ENCODE data around the gene GSE1. TPM values are rescaled to one million over a fixed set of nuclear protein-coding genes. Genes with fewer than 3 reads are reported as not detected.

The GSE1 gene
- total RNA-seq, 1 experiment from 2014 or later: 90.2 TPM

- Histone ChIP-seq H2AFZ (ENCODE audit: low read depth, low read length, poor library complexity, severe bottlenecking) (no peak overlapping the region), H3K4me1 (ENCODE audit: control insufficient read depth in 1 of 2, insufficient read depth in 2 of 2, low read length in 2 of 2) (peaks cover 4 to 30% of the 10 kb centered on the region in 2 experiments; a peak in 3 of 4 replicates), H4K20me1 (ENCODE audit: insufficient read depth) (peaks cover 4% of the 10 kb centered on the region; the same call in 1 of the 2 replicates), H3K79me2 (ENCODE audit: insufficient read depth, low read length) (peaks cover 4% of the 10 kb centered on the region; the same call in 1 of the 2 replicates), H3K9me2 (ENCODE audit: insufficient read depth) (no peaks in the 10 kb centered on the region), H3K4me3 (replicated peaks in 1 of 2; ENCODE audit: low read depth in 1 of 2, low read length in 2 of 2) (no peak overlapping the region), H3K36me3 (ENCODE audit: control insufficient read depth in 1 of 2, insufficient read depth in 2 of 2, low read length in 2 of 2) (peaks cover 31 to 43% of the 10 kb centered on the region in 2 experiments), H3K27me3 (ENCODE audit: insufficient read depth, low read length) (no peaks in the 10 kb centered on the region), H3K9me3 (ENCODE audit: control insufficient read depth in 1 of 2, insufficient read depth in 1 of 2, low read depth in 1 of 2, low read length in 2 of 2) (no peaks in the 10 kb centered on the region), H3K4me2 (ENCODE audit: low read length) (no peak overlapping the region), H3K27ac (ENCODE audit: low read depth, low read length) (peak overlapping the region; percentile 59; the same call in 1 of the 2 replicates), H3K9ac (ENCODE audit: low read length) (no peak overlapping the region)
- ATAC-seq (no peak), DNase-seq (ENCODE audit: low read depth, low spot score) (no peak)
- no TSS peak for BruUV-seq (replicated peaks)
- intact Hi-C loops (cut with micrococcal nuclease): loop anchor here (5.0 kb wide), 1 partner anchor 63 kb away; no protein-coding TSS in a partner anchor
- POLR2A ChIA-PET: no interaction called here
- CTCF ChIA-PET: no interaction called here
- no peak for TF ChIP-seq RAD21 (IDR thresholded peaks at IDR 0.05; ENCODE audit: low read depth)
- TF ChIP-seq ATF3 (IDR thresholded peaks at IDR 0.05): no peak
- no peak for TF ChIP-seq ELF1 (IDR thresholded peaks at IDR 0.05; ENCODE audit: borderline replicate concordance, low read depth)
- RAD21 ChIA-PET (ENCODE audit: low non-redundant PET in 1 of 2, low total read pairs in 2 of 2, uncharacterized antibody in 2 of 2, unreplicated experiment in 2 of 2): no interaction called here
Observed at GRCh38 chr16:85654251-85655095, 41.4 kb downstream of the GSE1 start.

GRCh38 chr16:85655216-85656129 is 42.4 kb downstream of the GSE1 start:
- H3K9ac ChIP-seq (ENCODE audit: low read length): no peak overlapping the region
- H3K79me2 ChIP-seq (ENCODE audit: insufficient read depth, low read length): peaks cover 4% of the 10 kb centered on the region; the same call in 1 of the 2 replicates
- DNase-seq (ENCODE audit: low read depth, low spot score) (no peak), ATAC-seq (no peak)
- no peaks in the 10 kb centered on the region for H3K9me2 ChIP-seq (ENCODE audit: insufficient read depth)
- intact Hi-C loops (cut with micrococcal nuclease): loop anchor here (5.0 kb wide), 1 partner anchor 62 kb away; no protein-coding TSS in a partner anchor
- peaks cover 4 to 33% of the 10 kb centered on the region in 2 experiments; a peak in 3 of 4 replicates for H3K4me1 ChIP-seq (ENCODE audit: control insufficient read depth in 1 of 2, insufficient read depth in 2 of 2, low read length in 2 of 2)
- H3K27ac ChIP-seq (ENCODE audit: low read depth, low read length): no peak overlapping the region
- CTCF ChIA-PET: no interaction called here
- H3K36me3 ChIP-seq (ENCODE audit: control insufficient read depth in 1 of 2, insufficient read depth in 2 of 2, low read length in 2 of 2): peaks cover 31 to 45% of the 10 kb centered on the region in 2 experiments
- no peak overlapping the region for H3K4me2 ChIP-seq (ENCODE audit: low read length)
- H3K4me3 ChIP-seq (replicated peaks in 1 of 2; ENCODE audit: low read depth in 1 of 2, low read length in 2 of 2): no peak overlapping the region
- no peak for TF ChIP-seq JUND (IDR thresholded peaks at IDR 0.05)
- TF ChIP-seq EGR1 (IDR thresholded peaks at IDR 0.05; ENCODE audit: low read depth): no peak
- no peaks in the 10 kb centered on the region for H3K9me3 ChIP-seq (ENCODE audit: control insufficient read depth in 1 of 2, insufficient read depth in 1 of 2, low read depth in 1 of 2, low read length in 2 of 2)
- H3K27me3 ChIP-seq (ENCODE audit: insufficient read depth, low read length): no peaks in the 10 kb centered on the region
- RAD21 ChIA-PET (ENCODE audit: low non-redundant PET in 1 of 2, low total read pairs in 2 of 2, uncharacterized antibody in 2 of 2, unreplicated experiment in 2 of 2): no interaction called here
- POLR2A ChIA-PET: no interaction called here
- peaks cover 4% of the 10 kb centered on the region; the same call in 1 of the 2 replicates for H4K20me1 ChIP-seq (ENCODE audit: insufficient read depth)
- no TSS peak for BruUV-seq (replicated peaks)
- no peak overlapping the region for H2AFZ ChIP-seq (ENCODE audit: low read depth, low read length, poor library complexity, severe bottlenecking)
